ENCODE measurements around the gene FKBP5. TPM values are rescaled to one million over a fixed set of nuclear protein-coding genes. Genes with fewer than 3 reads are reported as not detected.

Gene FKBP5
- polyA plus RNA-seq, 2 of the 4 experiments (the other 2 are of a cell fraction) = 8.4 to 11.7 TPM

DNA sequence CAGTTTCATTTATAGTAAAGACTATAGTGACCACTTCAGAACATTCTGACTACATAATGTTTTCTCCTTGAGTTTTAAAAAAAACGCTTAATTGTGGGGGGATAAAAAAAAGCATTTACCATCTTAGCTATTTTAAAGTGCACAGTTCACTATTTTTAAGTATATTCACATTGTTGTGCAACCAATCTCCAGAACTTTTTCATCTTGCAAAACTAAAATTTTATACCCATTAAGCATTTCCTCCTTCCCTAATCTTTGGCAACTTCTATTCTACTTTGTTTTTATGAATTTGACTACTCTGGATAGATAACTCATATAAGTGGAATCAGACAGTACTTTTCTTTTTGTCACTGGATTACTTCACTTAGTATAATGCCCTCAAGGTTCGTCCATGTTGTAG, 62.3 kb downstream of the FKBP5 start:
- ChIA-PET POLR2A (no interaction called here), CTCF (interaction anchor here (0.6 to 1.0 kb wide), 2 partner anchors 36 to 247 kb away, joined by 3 read pairs; no protein-coding TSS in a partner anchor)
- FAIRE-seq = no peak
- no peaks in the 10 kb centered on the region for H3K4me1 ChIP-seq
- H3K4me3 ChIP-seq = no peak overlapping the region
- TF ChIP-seq, protein P1, sequence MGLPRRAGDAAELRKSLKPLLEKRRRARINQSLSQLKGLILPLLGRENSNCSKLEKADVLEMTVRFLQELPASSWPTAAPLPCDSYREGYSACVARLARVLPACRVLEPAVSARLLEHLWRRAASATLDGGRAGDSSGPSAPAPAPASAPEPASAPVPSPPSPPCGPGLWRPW (IDR thresholded peaks at IDR 0.05) = no peak
- TF ChIP-seq ZNF302 (CRISPR knock-in tag; IDR thresholded peaks at IDR 0.05) = no peak
- no peak for TF ChIP-seq FOXS1 (CRISPR knock-in tag; IDR thresholded peaks at IDR 0.05)
- no peak for ATAC-seq
- no peak for DNase-seq (ENCODE audit: low read depth in 1 of 2, low spot score in 1 of 2)
- H3K27ac ChIP-seq = no peak overlapping the region
- no peaks in the 10 kb centered on the region for H3K9me3 ChIP-seq
- 72% methylated on average over 2 of the region's 2 CpGs for WGBS (ENCODE audit: missing lambda C conversion rate)
- H3K4me2 ChIP-seq = no peak overlapping the region

DNA sequence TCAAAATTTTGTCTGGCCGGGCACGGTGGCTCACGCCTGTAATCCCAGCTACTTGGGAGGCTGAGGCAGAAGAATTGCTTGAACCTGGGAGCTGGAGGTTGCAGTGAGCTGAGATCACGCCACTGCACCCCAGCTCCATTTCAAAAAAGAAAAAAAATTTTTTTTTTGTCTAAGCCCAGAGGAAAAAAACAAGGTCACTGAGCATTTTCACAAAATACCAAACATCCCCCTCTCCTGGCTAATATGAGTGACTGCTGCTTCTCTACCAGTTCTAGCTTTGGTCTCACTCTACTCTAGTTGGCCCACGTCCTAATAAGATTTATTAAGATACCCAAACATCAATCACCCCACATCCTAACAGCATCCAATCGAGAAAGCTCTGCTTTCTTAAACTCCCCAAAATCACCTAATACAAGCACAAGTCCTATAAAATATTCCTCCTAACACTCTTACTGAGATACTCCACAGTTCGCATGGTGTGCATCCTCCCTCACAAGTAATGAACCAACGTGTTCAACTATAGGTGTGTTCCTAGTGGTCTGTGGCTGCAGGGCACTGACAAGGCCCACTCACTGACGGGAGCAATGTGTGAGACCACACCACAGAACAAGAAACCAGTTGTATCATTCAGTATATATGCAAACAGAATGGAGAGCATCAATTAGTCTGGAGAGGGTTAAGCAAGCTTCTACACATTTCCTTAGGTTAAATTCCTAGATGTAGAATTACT, 64.2 kb downstream of the FKBP5 start:
- no peak overlapping the region for H3K4me2 ChIP-seq
- FAIRE-seq = no peak
- TF ChIP-seq CHD2 (IDR thresholded peaks at IDR 0.05; ENCODE audit: low read length, partially characterized antibody) = no peak
- TF ChIP-seq, protein P2, sequence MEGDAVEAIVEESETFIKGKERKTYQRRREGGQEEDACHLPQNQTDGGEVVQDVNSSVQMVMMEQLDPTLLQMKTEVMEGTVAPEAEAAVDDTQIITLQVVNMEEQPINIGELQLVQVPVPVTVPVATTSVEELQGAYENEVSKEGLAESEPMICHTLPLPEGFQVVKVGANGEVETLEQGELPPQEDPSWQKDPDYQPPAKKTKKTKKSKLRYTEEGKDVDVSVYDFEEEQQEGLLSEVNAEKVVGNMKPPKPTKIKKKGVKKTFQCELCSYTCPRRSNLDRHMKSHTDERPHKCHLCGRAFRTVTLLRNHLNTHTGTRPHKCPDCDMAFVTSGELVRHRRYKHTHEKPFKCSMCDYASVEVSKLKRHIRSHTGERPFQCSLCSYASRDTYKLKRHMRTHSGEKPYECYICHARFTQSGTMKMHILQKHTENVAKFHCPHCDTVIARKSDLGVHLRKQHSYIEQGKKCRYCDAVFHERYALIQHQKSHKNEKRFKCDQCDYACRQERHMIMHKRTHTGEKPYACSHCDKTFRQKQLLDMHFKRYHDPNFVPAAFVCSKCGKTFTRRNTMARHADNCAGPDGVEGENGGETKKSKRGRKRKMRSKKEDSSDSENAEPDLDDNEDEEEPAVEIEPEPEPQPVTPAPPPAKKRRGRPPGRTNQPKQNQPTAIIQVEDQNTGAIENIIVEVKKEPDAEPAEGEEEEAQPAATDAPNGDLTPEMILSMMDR (IDR thresholded peaks at IDR 0.05) = peak; percentile 30; the same call in 2 of the 3 replicates
- TF ChIP-seq, protein P3, sequence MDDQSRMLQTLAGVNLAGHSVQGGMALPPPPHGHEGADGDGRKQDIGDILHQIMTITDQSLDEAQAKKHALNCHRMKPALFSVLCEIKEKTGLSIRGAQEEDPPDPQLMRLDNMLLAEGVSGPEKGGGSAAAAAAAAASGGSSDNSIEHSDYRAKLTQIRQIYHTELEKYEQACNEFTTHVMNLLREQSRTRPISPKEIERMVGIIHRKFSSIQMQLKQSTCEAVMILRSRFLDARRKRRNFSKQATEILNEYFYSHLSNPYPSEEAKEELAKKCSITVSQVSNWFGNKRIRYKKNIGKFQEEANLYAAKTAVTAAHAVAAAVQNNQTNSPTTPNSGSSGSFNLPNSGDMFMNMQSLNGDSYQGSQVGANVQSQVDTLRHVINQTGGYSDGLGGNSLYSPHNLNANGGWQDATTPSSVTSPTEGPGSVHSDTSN (IDR thresholded peaks at IDR 0.05) = no peak
- TF ChIP-seq, protein P4, sequence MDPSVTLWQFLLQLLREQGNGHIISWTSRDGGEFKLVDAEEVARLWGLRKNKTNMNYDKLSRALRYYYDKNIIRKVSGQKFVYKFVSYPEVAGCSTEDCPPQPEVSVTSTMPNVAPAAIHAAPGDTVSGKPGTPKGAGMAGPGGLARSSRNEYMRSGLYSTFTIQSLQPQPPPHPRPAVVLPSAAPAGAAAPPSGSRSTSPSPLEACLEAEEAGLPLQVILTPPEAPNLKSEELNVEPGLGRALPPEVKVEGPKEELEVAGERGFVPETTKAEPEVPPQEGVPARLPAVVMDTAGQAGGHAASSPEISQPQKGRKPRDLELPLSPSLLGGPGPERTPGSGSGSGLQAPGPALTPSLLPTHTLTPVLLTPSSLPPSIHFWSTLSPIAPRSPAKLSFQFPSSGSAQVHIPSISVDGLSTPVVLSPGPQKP (IDR thresholded peaks at IDR 0.05; ENCODE audit: low read depth, low read length) = no peak
- no peak for TF ChIP-seq HOXA7 (CRISPR knock-in tag; IDR thresholded peaks at IDR 0.05)
- peak; percentile 22; the same call in 1 of the 3 replicates for TF ChIP-seq SMC3 (IDR thresholded peaks at IDR 0.05)
- TF ChIP-seq KDM1A (IDR thresholded peaks at IDR 0.05; ENCODE audit: low read depth) = no peak
- TF ChIP-seq, protein P5, sequence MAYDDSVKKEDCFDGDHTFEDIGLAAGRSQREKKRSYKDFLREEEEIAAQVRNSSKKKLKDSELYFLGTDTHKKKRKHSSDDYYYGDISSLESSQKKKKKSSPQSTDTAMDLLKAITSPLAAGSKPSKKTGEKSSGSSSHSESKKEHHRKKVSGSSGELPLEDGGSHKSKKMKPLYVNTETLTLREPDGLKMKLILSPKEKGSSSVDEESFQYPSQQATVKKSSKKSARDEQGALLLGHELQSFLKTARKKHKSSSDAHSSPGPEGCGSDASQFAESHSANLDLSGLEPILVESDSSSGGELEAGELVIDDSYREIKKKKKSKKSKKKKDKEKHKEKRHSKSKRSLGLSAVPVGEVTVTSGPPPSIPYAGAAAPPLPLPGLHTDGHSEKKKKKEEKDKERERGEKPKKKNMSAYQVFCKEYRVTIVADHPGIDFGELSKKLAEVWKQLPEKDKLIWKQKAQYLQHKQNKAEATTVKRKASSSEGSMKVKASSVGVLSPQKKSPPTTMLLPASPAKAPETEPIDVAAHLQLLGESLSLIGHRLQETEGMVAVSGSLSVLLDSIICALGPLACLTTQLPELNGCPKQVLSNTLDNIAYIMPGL (CRISPR knock-in tag; IDR thresholded peaks at IDR 0.05; ENCODE audit: borderline replicate concordance) = no peak
- H3K27ac ChIP-seq = no peak overlapping the region
- ATAC-seq = peak in 1 of 2 experiments; percentile 60; a peak in 3 of 6 replicates
- CTCF ChIA-PET = interaction anchor here (0.6 to 2.3 kb wide), 12 partner anchors 15 to 114 kb away, joined by 3 to 12 read pairs (median 3); partner anchors contain the start of gene ARMC12
- peak in 1 of 2 experiments; percentile 20 for DNase-seq (ENCODE audit: low read depth in 1 of 2, low spot score in 1 of 2)
- no peaks in the 10 kb centered on the region for H3K9me3 ChIP-seq
- WGBS (ENCODE audit: missing lambda C conversion rate) = 86% methylated on average over 9 of the region's 9 CpGs
- H3K4me1 ChIP-seq = no peaks in the 10 kb centered on the region
- H3K4me3 ChIP-seq = no peak overlapping the region
- POLR2A ChIA-PET = no interaction called here

DNA sequence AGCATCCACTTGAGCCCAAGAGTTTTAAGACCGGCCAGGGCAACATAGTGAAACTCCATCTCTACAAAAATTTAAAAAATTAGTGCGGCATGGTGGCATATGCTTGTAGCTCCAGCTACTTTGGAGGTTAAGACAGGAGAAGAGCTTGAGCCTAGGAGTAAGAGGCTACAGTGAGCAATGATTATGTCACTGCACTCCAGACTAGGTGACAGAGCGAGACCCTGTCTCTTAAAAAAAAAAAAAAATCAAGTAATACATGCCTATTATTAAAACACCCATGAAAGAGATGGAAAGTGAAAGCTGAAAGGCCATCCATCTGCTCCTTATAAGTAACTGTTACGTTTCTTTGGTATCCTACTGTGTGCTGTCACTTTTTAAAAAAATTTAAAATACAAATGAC, 66.4 kb downstream of the FKBP5 start:
- Histone ChIP-seq H3K4me3 (no peak overlapping the region), H3K27ac (no peak overlapping the region), H3K4me1 (no peaks in the 10 kb centered on the region), H3K4me2 (no peak overlapping the region), H3K9me3 (no peaks in the 10 kb centered on the region)
- WGBS (ENCODE audit: missing lambda C conversion rate) = 87% methylated on average over 4 of the region's 4 CpGs
- ChIA-PET CTCF (interaction anchor here (0.6 kb wide), 1 partner anchor 114 kb away, joined by 3 read pairs; no protein-coding TSS in a partner anchor), POLR2A (interaction anchor here (1.0 kb wide), 1 partner anchor 31 kb away, joined by 3 read pairs; no protein-coding TSS in a partner anchor)
- ATAC-seq (no peak), FAIRE-seq (no peak), DNase-seq (ENCODE audit: low read depth in 1 of 2, low spot score in 1 of 2) (no peak)
- no peak for TF ChIP-seq NR3C1 (IDR thresholded peaks at IDR 0.05)
